ENCODE results near the gene DHX38. TPM values are rescaled to one million over a fixed set of nuclear protein-coding genes. Genes with fewer than 3 reads are reported as not detected.

Gene DHX38
- total and polyA plus RNA-seq, 2 of the 13 experiments (the other 11 are each of a cell fraction or from before 2014, with no cell fraction given), result 54.4 to 85.9 TPM

DNA sequence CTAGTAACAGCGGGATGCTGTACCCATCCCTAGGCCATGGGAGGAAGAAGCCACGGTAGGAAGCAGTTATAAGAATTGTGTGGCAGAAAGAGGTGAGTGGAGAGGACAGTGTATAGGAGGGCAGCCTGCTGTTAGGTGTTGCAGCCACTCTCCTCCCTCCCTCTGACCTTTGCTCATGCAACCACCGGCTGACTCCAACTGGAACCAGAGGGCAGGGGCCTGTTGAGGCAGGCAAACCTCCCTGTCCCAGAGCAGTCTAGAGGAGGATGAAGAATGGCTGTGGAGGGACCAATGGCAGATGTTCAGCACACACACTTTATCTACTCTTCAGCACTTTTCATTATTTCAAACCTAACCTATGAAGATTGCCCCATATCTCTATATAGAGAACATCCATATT lies 2.4 kb upstream of the DHX38 start (continued):
- TF ChIP-seq, protein P1, sequence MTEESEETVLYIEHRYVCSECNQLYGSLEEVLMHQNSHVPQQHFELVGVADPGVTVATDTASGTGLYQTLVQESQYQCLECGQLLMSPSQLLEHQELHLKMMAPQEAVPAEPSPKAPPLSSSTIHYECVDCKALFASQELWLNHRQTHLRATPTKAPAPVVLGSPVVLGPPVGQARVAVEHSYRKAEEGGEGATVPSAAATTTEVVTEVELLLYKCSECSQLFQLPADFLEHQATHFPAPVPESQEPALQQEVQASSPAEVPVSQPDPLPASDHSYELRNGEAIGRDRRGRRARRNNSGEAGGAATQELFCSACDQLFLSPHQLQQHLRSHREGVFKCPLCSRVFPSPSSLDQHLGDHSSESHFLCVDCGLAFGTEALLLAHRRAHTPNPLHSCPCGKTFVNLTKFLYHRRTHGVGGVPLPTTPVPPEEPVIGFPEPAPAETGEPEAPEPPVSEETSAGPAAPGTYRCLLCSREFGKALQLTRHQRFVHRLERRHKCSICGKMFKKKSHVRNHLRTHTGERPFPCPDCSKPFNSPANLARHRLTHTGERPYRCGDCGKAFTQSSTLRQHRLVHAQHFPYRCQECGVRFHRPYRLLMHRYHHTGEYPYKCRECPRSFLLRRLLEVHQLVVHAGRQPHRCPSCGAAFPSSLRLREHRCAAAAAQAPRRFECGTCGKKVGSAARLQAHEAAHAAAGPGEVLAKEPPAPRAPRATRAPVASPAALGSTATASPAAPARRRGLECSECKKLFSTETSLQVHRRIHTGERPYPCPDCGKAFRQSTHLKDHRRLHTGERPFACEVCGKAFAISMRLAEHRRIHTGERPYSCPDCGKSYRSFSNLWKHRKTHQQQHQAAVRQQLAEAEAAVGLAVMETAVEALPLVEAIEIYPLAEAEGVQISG (CRISPR knock-in tag; IDR thresholded peaks at IDR 0.05), result 0 out of 2 replicates have a peak, but pooled peaks have one; percentile 28
- TF ChIP-seq KDM1A (CRISPR knock-in tag; IDR thresholded peaks at IDR 0.05) (0 out of 2 replicates have a peak, but pooled peaks have one; percentile 42), ZBED4 (CRISPR knock-in tag; IDR thresholded peaks at IDR 0.05; ENCODE audit: borderline replicate concordance) (no peak), ZNF276 (CRISPR knock-in tag; IDR thresholded peaks at IDR 0.05; ENCODE audit: low read depth) (no peak), SKI (IDR thresholded peaks at IDR 0.05; ENCODE audit: partially characterized antibody) (no peak), ZNF121 (CRISPR knock-in tag; IDR thresholded peaks at IDR 0.05) (0 out of 2 replicates have a peak, but pooled peaks have one; percentile 22), ZNF33A (CRISPR knock-in tag; IDR thresholded peaks at IDR 0.05; ENCODE audit: borderline replicate concordance) (no peak), HOXA5 (CRISPR knock-in tag; IDR thresholded peaks at IDR 0.05) (no peak), NR2F6 (IDR thresholded peaks at IDR 0.05) (peak; percentile 18; the same call in 1 of the 2 replicates), NR2F6 (CRISPR knock-in tag; IDR thresholded peaks at IDR 0.05) (no peak), ZBTB1 (CRISPR knock-in tag; IDR thresholded peaks at IDR 0.05; ENCODE audit: borderline replicate concordance) (no peak), ZMYM3 (CRISPR knock-in tag; IDR thresholded peaks at IDR 0.05) (peak; percentile 89), ZNF160 (CRISPR knock-in tag; IDR thresholded peaks at IDR 0.05) (no peak), FOSL2 (CRISPR knock-in tag; IDR thresholded peaks at IDR 0.05) (0 out of 2 replicates have a peak, but pooled peaks have one; percentile 16), AKAP8 (CRISPR knock-in tag; IDR thresholded peaks at IDR 0.05) (no peak), HNF4A (CRISPR knock-in tag; IDR thresholded peaks at IDR 0.05) (peak; percentile 69)
- TF ChIP-seq, protein P2, sequence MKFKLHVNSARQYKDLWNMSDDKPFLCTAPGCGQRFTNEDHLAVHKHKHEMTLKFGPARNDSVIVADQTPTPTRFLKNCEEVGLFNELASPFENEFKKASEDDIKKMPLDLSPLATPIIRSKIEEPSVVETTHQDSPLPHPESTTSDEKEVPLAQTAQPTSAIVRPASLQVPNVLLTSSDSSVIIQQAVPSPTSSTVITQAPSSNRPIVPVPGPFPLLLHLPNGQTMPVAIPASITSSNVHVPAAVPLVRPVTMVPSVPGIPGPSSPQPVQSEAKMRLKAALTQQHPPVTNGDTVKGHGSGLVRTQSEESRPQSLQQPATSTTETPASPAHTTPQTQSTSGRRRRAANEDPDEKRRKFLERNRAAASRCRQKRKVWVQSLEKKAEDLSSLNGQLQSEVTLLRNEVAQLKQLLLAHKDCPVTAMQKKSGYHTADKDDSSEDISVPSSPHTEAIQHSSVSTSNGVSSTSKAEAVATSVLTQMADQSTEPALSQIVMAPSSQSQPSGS (CRISPR knock-in tag; IDR thresholded peaks at IDR 0.05), result no peak
- TF ChIP-seq, protein P3, sequence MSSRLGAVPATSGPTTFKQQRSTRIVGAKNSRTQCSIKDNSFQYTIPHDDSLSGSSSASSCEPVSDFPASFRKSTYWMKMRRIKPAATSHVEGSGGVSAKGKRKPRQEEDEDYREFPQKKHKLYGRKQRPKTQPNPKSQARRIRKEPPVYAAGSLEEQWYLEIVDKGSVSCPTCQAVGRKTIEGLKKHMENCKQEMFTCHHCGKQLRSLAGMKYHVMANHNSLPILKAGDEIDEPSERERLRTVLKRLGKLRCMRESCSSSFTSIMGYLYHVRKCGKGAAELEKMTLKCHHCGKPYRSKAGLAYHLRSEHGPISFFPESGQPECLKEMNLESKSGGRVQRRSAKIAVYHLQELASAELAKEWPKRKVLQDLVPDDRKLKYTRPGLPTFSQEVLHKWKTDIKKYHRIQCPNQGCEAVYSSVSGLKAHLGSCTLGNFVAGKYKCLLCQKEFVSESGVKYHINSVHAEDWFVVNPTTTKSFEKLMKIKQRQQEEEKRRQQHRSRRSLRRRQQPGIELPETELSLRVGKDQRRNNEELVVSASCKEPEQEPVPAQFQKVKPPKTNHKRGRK (CRISPR knock-in tag; IDR thresholded peaks at IDR 0.05), result no peak
- TF ChIP-seq, protein P4, sequence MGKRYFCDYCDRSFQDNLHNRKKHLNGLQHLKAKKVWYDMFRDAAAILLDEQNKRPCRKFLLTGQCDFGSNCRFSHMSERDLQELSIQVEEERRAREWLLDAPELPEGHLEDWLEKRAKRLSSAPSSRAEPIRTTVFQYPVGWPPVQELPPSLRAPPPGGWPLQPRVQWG (CRISPR knock-in tag; IDR thresholded peaks at IDR 0.05; ENCODE audit: borderline replicate concordance, low read depth), result no peak
